ENCODE results near the gene EXTL1. TPM values are rescaled to one million over a fixed set of nuclear protein-coding genes. Genes with fewer than 3 reads are reported as not detected.
A peak's percentile ranks its signal among the peaks of the same experiment; 100 is the strongest.

Gene EXTL1
- total RNA-seq (not detected), total RNA-seq (0 to 1.5 (median 0.26) reads per million in 172 experiments)
- polyA plus RNA-seq (2013, experiment 1 of 2) = 0.03 TPM
- 0.11 TPM for polyA plus RNA-seq (2013, experiment 2 of 2)

GRCh38 chr1:26021647-26022403 is at the start of gene EXTL1:
Gene EXTL1 (plus strand): TSS chr1:26021775. CDS start chr1:26022647, 872 bp downstream.
- Mint-ChIP-seq H3K4me3 (no peak within 1 kb of the TSS), H3K9me3 (no peaks in the 10 kb centered on the region), H3K36me3 (ENCODE audit: low read depth) (no peaks in the 10 kb centered on the region), H3K4me1 (ENCODE audit: low read depth) (peaks cover 10% of the 10 kb centered on the region), H3K27ac (no peak within 1 kb of the TSS), H3K27me3 (no peaks in the 10 kb centered on the region)
- Histone ChIP-seq H3K9me3 (ENCODE audit: control insufficient read depth in 1 of 2, insufficient read depth in 1 of 2, low read length in 2 of 2) (no peaks in the 10 kb centered on the region), H3K4me3 (ENCODE audit: low read length) (no peak within 1 kb of the TSS), H3K4me1 (ENCODE audit: insufficient read depth, low read length) (no peaks in the 10 kb centered on the region), H3K36me3 (ENCODE audit: insufficient read depth, low read length) (no peaks in the 10 kb centered on the region), H3K27ac (ENCODE audit: low read depth in 1 of 2, low read length in 2 of 2) (no peak within 1 kb of the TSS), H3K27me3 (ENCODE audit: control insufficient read depth in 1 of 2, insufficient read depth in 2 of 2, low read length in 2 of 2) (no peaks in the 10 kb centered on the region)
- no peak for TF ChIP-seq CTCF (IDR thresholded peaks at IDR 0.05)
- no peak for ATAC-seq (ENCODE audit: poor library complexity)
- DNase-seq = no peak
- intact Hi-C loops (cut with DNase I, micrococcal nuclease) = no loop called here
- ChIA-PET CTCF (no interaction called here), POLR2A (no interaction called here)

GRCh38 chr1:25971811-25972180 is 49.8 kb upstream of the EXTL1 start:
- Histone ChIP-seq H3K36me3 (ENCODE audit: insufficient read depth, low read length) (peaks cover 62% of the 10 kb centered on the region), H3K27me3 (ENCODE audit: control insufficient read depth in 1 of 2, insufficient read depth in 2 of 2, low read length in 2 of 2) (no peaks in the 10 kb centered on the region), H3K9me3 (ENCODE audit: control insufficient read depth in 1 of 2, insufficient read depth in 1 of 2, low read length in 2 of 2) (no peaks in the 10 kb centered on the region), H3K27ac (ENCODE audit: low read depth in 1 of 2, low read length in 2 of 2) (peak overlapping the region; percentile 5 to 23), H3K4me1 (ENCODE audit: insufficient read depth, low read length) (peaks cover 22% of the 10 kb centered on the region), H3K4me3 (ENCODE audit: low read length) (no peak overlapping the region)
- ATAC-seq (ENCODE audit: poor library complexity) = no peak
- Mint-ChIP-seq H3K36me3 (ENCODE audit: low read depth) (peaks cover 79% of the 10 kb centered on the region), H3K4me3 (peak overlapping the region; percentile 28), H3K27ac (peak overlapping the region; percentile 79), H3K4me1 (ENCODE audit: low read depth) (peaks cover 63% of the 10 kb centered on the region), H3K9me3 (no peaks in the 10 kb centered on the region), H3K27me3 (no peaks in the 10 kb centered on the region)
- ChIA-PET CTCF (interaction anchor here (1.9 to 2.2 kb wide), 2 partner anchors 26 to 76 kb away, joined by 7 to 13 read pairs; partner anchors contain the start of gene PAFAH2), POLR2A (interaction anchor here (0.6 to 2.9 kb wide), 16 partner anchors 11 to 407 kb away, joined by 3 to 33 read pairs (median 5); partner anchors contain the start of genes PAFAH2, PAQR7 and STMN1)
- no peak for DNase-seq
- intact Hi-C loops (cut with DNase I, micrococcal nuclease) = loop anchor here in 1 of 2 experiments (1.0 kb wide), 1 partner anchor 27 kb away; the partner anchor contains the start of gene PAFAH2
- no peak for TF ChIP-seq CTCF (IDR thresholded peaks at IDR 0.05)

- Histone ChIP-seq H3K27me3 (ENCODE audit: control insufficient read depth in 1 of 2, insufficient read depth in 2 of 2, low read length in 2 of 2) (no peaks in the 10 kb centered on the region), H3K4me3 (ENCODE audit: low read length) (no peak overlapping the region), H3K9me3 (ENCODE audit: control insufficient read depth in 1 of 2, insufficient read depth in 1 of 2, low read length in 2 of 2) (no peaks in the 10 kb centered on the region), H3K4me1 (ENCODE audit: insufficient read depth, low read length) (peaks cover 22% of the 10 kb centered on the region), H3K36me3 (ENCODE audit: insufficient read depth, low read length) (peaks cover 63% of the 10 kb centered on the region), H3K27ac (ENCODE audit: low read depth in 1 of 2, low read length in 2 of 2) (no peak overlapping the region)
- Mint-ChIP-seq H3K27ac (peak overlapping the region; percentile 79), H3K9me3 (no peaks in the 10 kb centered on the region), H3K4me1 (ENCODE audit: low read depth) (peaks cover 62% of the 10 kb centered on the region), H3K27me3 (no peaks in the 10 kb centered on the region), H3K36me3 (ENCODE audit: low read depth) (peaks cover 75% of the 10 kb centered on the region), H3K4me3 (no peak overlapping the region)
- ATAC-seq (ENCODE audit: poor library complexity) (no peak), DNase-seq (no peak)
- ChIA-PET POLR2A (no interaction called here), CTCF (no interaction called here)
- intact Hi-C loops (cut with DNase I, micrococcal nuclease) = no loop called here
- no peak for TF ChIP-seq CTCF (IDR thresholded peaks at IDR 0.05)
These were observed 47.8 kb upstream of the EXTL1 start for GRCh38 chr1:25973610-25974321.
